ENCODE measurements around the gene CA5A. TPM values are rescaled to one million over a fixed set of nuclear protein-coding genes. Genes with fewer than 3 reads are reported as not detected.

Gene CA5A
- total RNA-seq, 1 experiment from 2014 or later = not detected

DNA sequence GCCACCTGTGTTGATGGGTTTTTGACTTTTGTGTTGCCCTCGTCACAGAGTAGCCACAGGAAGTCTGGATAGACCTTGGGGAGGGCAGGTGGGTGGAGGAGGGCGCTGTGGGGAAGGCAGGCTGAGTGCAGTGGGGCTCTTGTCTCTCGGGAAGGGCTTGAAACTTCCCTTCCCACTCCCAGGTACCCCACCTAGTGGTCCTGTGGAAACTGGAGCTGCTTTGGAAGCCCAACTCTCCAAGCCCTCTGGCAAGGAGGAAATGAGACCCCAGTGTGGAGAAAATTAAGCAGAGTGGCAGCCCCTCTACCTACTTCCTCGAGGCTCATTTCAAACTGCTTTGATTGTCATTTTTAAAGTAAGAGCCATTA lies 9.2 kb downstream of the CA5A start:
- Mint-ChIP-seq H3K4me3 (ENCODE audit: low read depth, unreplicated experiment) (no peak overlapping the region), H3K36me3 (ENCODE audit: insufficient read depth, unreplicated experiment) (no peaks in the 10 kb centered on the region), H3K9me3 (ENCODE audit: low read depth, unreplicated experiment) (no peaks in the 10 kb centered on the region), H3K27me3 (ENCODE audit: unreplicated experiment) (peaks cover 37% of the 10 kb centered on the region), H3K27ac (ENCODE audit: unreplicated experiment) (no peak overlapping the region), H3K4me1 (ENCODE audit: low read depth, unreplicated experiment) (no peaks in the 10 kb centered on the region)
- intact Hi-C loops (cut with micrococcal nuclease; ENCODE audit: unreplicated experiment) = no loop called here
- TF ChIP-seq, protein P1, sequence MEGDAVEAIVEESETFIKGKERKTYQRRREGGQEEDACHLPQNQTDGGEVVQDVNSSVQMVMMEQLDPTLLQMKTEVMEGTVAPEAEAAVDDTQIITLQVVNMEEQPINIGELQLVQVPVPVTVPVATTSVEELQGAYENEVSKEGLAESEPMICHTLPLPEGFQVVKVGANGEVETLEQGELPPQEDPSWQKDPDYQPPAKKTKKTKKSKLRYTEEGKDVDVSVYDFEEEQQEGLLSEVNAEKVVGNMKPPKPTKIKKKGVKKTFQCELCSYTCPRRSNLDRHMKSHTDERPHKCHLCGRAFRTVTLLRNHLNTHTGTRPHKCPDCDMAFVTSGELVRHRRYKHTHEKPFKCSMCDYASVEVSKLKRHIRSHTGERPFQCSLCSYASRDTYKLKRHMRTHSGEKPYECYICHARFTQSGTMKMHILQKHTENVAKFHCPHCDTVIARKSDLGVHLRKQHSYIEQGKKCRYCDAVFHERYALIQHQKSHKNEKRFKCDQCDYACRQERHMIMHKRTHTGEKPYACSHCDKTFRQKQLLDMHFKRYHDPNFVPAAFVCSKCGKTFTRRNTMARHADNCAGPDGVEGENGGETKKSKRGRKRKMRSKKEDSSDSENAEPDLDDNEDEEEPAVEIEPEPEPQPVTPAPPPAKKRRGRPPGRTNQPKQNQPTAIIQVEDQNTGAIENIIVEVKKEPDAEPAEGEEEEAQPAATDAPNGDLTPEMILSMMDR (IDR thresholded peaks at IDR 0.05; ENCODE audit: unreplicated experiment) = peak; percentile 37
- CTCF ChIA-PET = interaction anchor here (0.6 to 1.3 kb wide), 3 partner anchors 18 to 1222 kb away, joined by 3 to 5 read pairs (median 3); no protein-coding TSS in a partner anchor
- no TSS peak for BruUV-seq (replicated peaks)
- DNase-seq = no peak

DNA sequence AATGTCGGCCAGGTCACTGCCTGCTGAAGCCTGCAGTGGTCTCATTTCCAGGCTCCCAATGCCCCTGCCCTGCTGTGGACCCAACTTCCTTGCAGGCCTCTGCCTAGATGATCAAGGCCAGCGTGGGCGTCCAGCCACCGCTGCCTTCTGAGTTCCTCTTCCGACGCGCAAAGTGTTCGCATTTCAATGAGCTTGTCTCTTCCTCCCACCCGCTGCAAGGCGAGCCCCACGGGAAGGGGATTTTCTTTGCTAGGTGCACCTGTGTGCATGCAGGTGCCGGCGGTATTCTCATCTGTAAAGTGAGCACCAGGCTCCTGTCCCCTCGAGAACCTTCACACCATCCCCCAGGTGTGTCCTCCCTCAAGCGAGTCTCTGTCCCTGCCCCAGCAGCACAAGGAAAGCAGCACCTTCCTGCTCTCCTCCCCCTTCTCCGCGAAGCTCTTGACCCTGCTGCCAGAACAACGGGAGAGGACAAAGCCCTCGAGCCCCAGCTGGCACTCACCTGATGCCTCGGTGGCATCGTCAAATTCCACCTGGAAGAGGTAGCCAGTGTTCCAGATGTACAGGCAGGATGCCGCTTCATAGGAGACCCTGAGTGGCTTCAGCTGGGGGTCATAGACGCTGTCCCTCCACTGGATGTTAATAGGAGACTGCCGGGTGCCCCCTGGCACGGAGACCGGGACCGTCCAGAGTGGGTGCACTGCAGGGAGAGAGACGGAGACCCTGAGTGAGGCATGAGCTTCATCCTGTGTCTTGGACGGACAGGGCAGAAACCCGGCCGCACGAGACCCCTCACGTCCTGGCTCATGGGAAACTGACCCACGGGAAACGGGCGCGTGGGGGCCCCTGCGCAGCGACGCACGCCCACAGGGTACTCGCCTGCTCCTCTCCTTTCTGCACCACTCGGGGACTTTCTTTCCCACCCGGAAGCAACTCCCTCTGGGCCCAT lies 9.8 kb downstream of the CA5A start:
- H3K9me3 Mint-ChIP-seq (ENCODE audit: low read depth, unreplicated experiment) = no peaks in the 10 kb centered on the region
- no peaks in the 10 kb centered on the region for H3K4me1 Mint-ChIP-seq (ENCODE audit: low read depth, unreplicated experiment)
- BruUV-seq (replicated peaks) = no TSS peak
- H3K36me3 Mint-ChIP-seq (ENCODE audit: insufficient read depth, unreplicated experiment) = no peaks in the 10 kb centered on the region
- H3K4me3 Mint-ChIP-seq (ENCODE audit: low read depth, unreplicated experiment) = no peak overlapping the region
- TF ChIP-seq, protein P1 (IDR thresholded peaks at IDR 0.05; ENCODE audit: unreplicated experiment) = no peak
- no peak for DNase-seq
- intact Hi-C loops (cut with micrococcal nuclease; ENCODE audit: unreplicated experiment) = no loop called here
- H3K27ac Mint-ChIP-seq (ENCODE audit: unreplicated experiment) = no peak overlapping the region
- peaks cover 37% of the 10 kb centered on the region for H3K27me3 Mint-ChIP-seq (ENCODE audit: unreplicated experiment)
- CTCF ChIA-PET = interaction anchor here (0.6 to 1.7 kb wide), 3 partner anchors 15 to 1221 kb away, joined by 3 to 5 read pairs (median 4); no protein-coding TSS in a partner anchor

DNA sequence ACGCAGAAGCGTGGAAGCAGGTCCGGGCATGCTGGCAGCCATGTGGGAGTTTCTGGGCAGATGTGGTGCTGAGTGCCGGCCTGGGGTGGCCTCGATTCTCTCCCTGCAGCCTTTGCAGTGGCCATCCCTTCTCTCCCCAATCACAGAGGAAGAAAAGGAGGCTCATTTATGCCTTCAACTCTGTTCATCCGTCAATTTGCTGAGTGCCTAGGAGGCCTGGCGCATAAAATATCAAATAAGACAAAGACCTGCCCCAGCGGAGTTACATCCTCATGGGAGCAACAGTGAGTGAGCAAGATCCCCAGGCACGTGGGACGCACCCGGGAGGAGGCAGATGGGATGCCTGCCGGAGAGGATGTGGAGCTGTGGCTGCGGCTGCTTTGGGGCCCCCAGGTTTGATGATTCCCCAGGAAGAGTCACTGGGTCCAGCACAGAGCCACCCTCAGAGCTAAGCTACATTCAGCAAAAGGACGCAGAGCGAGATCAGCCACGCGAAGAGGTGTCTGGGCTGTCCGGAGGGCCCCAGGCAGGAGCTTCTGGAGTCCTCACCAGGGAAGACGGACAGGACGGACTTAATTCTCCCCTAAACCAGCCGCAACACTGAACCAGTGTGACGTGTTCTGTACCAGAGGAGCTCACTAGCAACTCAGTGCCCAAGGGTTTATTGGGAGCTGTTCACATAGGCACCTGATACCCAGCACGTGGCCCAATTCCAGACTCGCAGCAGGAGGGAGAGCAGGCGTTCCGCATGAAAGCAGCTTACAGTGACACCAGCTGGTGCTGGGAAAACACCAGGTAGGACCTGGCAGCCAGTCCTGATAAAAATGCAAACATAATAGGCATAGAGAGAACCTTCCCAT lies 11.3 kb downstream of the CA5A start:
- TF ChIP-seq, protein P1 (IDR thresholded peaks at IDR 0.05; ENCODE audit: unreplicated experiment) = no peak
- Mint-ChIP-seq H3K9me3 (ENCODE audit: low read depth, unreplicated experiment) (no peaks in the 10 kb centered on the region), H3K27me3 (ENCODE audit: unreplicated experiment) (peaks cover 37% of the 10 kb centered on the region), H3K4me3 (ENCODE audit: low read depth, unreplicated experiment) (no peak overlapping the region), H3K36me3 (ENCODE audit: insufficient read depth, unreplicated experiment) (no peaks in the 10 kb centered on the region), H3K4me1 (ENCODE audit: low read depth, unreplicated experiment) (no peaks in the 10 kb centered on the region), H3K27ac (ENCODE audit: unreplicated experiment) (no peak overlapping the region)
- intact Hi-C loops (cut with micrococcal nuclease; ENCODE audit: unreplicated experiment) = no loop called here
- no peak for DNase-seq
- CTCF ChIA-PET = interaction anchor here (1.2 to 1.7 kb wide), 2 partner anchors 16 to 146 kb away, joined by 4 to 5 read pairs; no protein-coding TSS in a partner anchor
- no TSS peak for BruUV-seq (replicated peaks)

DNA sequence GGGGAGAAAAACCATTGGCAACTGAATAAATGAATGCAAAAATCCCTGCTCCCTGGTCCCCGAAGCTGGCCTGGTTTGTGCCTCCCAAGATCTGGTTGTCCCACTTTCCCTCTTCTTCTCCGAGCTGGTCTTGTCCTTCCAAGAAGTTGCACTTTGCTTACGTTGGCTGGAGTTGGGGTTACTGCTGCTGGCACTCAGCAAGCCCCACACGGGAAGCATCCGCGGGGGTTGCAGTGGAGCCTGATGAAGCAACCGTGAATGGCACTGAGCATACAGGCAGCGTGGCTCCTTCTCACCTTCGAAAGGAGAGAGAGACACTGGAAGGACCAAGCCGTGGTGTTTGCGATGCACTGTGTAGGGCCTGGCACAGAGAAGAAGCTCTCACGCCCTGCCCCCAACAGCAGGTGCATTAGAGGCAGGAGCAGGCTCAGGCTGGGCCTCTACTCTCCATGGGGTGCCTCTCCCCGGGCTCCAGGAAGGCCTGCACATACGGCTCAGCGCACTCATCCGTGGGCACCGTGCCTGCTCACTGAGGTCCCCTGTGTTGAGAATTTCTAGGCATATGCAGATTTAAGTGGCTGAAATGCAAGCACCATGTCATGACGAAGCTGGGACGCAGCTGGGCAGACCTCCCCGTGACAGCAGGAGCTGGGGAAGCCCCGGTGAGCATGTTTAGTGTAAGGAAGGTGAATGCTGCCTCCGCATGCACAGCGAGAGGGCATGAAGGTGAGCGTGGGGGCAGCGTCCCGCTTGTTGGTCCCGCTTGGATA lies 12.1 kb downstream of the CA5A start:
- H3K9me3 Mint-ChIP-seq (ENCODE audit: low read depth, unreplicated experiment) = no peaks in the 10 kb centered on the region
- peaks cover 38% of the 10 kb centered on the region for H3K27me3 Mint-ChIP-seq (ENCODE audit: unreplicated experiment)
- BruUV-seq (replicated peaks) = no TSS peak
- no peak for DNase-seq
- intact Hi-C loops (cut with micrococcal nuclease; ENCODE audit: unreplicated experiment) = no loop called here
- no peaks in the 10 kb centered on the region for H3K36me3 Mint-ChIP-seq (ENCODE audit: insufficient read depth, unreplicated experiment)
- H3K27ac Mint-ChIP-seq (ENCODE audit: unreplicated experiment) = no peak overlapping the region
- CTCF ChIA-PET = interaction anchor here (0.6 to 1.7 kb wide), 2 partner anchors 14 to 145 kb away, joined by 4 to 5 read pairs; no protein-coding TSS in a partner anchor
- TF ChIP-seq, protein P1 (IDR thresholded peaks at IDR 0.05; ENCODE audit: unreplicated experiment) = no peak
- no peaks in the 10 kb centered on the region for H3K4me1 Mint-ChIP-seq (ENCODE audit: low read depth, unreplicated experiment)
- no peak overlapping the region for H3K4me3 Mint-ChIP-seq (ENCODE audit: low read depth, unreplicated experiment)
